Measurements from ENCODE around the gene RGS9BP.

RGS9BP gene

GRCh38 chr19:32666084-32666483 lies 9.6 kb upstream of the RGS9BP start:
- TF ChIP-seq CTCF (IDR thresholded peaks at IDR 0.05; ENCODE audit: low read length, missing control alignments) = no peak
- H3K4me3 ChIP-seq (replicated peaks; ENCODE audit: low read depth, low read length) = no peak overlapping the region
- no peak for DNase-seq (ENCODE audit: low read depth)

- DNase-seq (ENCODE audit: low read depth) = no peak
- TF ChIP-seq CTCF (IDR thresholded peaks at IDR 0.05; ENCODE audit: low read length, missing control alignments) = no peak
- no peak overlapping the region for H3K4me3 ChIP-seq (replicated peaks; ENCODE audit: low read depth, low read length)
Observed at GRCh38 chr19:32669310-32669709, 6.3 kb upstream of the RGS9BP start.

GRCh38 chr19:32671883-32672593 lies 3.6 kb upstream of the RGS9BP start:
- no peak for TF ChIP-seq CTCF (IDR thresholded peaks at IDR 0.05; ENCODE audit: low read length, missing control alignments)
- H3K4me3 ChIP-seq (replicated peaks; ENCODE audit: low read depth, low read length) = no peak overlapping the region
- DNase-seq (ENCODE audit: low read depth) = no peak

GRCh38 chr19:32672841-32673240 lies 2.8 kb upstream of the RGS9BP start:
- TF ChIP-seq CTCF (IDR thresholded peaks at IDR 0.05; ENCODE audit: low read length, missing control alignments) = no peak
- DNase-seq (ENCODE audit: low read depth) = no peak
- H3K4me3 ChIP-seq (replicated peaks; ENCODE audit: low read depth, low read length) = no peak overlapping the region

- DNase-seq (ENCODE audit: low read depth) = no peak
- H3K4me3 ChIP-seq (replicated peaks; ENCODE audit: low read depth, low read length) = peak overlapping the region; percentile 90
- no peak for TF ChIP-seq CTCF (IDR thresholded peaks at IDR 0.05; ENCODE audit: low read length, missing control alignments)
Observed at GRCh38 chr19:32673573-32673972, 2.1 kb upstream of the RGS9BP start.

GRCh38 chr19:32674153-32674930 lies 1.3 kb upstream of the RGS9BP start:
- no peak for TF ChIP-seq CTCF (IDR thresholded peaks at IDR 0.05; ENCODE audit: low read length, missing control alignments)
- DNase-seq (ENCODE audit: low read depth) = no peak
- peak overlapping the region; percentile 90 for H3K4me3 ChIP-seq (replicated peaks; ENCODE audit: low read depth, low read length)

All from fibroblast of pulmonary artery (primary cell).